ENCODE results near the gene MLANA. TPM values are rescaled to one million over a fixed set of nuclear protein-coding genes. Genes with fewer than 3 reads are reported as not detected.

MLANA gene
- total and polyA plus RNA-seq, 10 of the 15 experiments (the other 5 are each of a cell fraction or from before 2014, with no cell fraction given): 0.11 to 0.26 (median 0.13) TPM; not detected in 6

- no peaks in the 10 kb centered on the region for H4K20me1 ChIP-seq (ENCODE audit: control insufficient read depth, insufficient read depth)
- BruUV-seq (replicated peaks): no TSS peak
- ChIA-PET POLR2A (no interaction called here), CTCF (interaction anchor here (1.4 to 1.7 kb wide), 2 partner anchors 12 to 65 kb away, joined by 5 to 10 read pairs; no protein-coding TSS in a partner anchor), SMC1A (ENCODE audit: uncharacterized antibody, unreplicated experiment) (interaction anchor here (0.8 to 1.7 kb wide), 4 partner anchors 10 to 31 kb away, joined by 3 to 12 read pairs (median 3); no protein-coding TSS in a partner anchor), RAD21 (ENCODE audit: unreplicated experiment) (interaction anchor here (1.0 to 7.3 kb wide), 3 partner anchors 9 to 30 kb away, joined by 4 to 115 read pairs (median 10); no protein-coding TSS in a partner anchor)
- no peak overlapping the region for H3K4me3 ChIP-seq
- WGBS (ENCODE audit: insufficient coverage, insufficient replicate concordance, low lambda C conversion rate, missing lambda C conversion rate): 84% methylated on average over 4 of the region's 4 CpGs
- H3K9me3 ChIP-seq (replicated peaks; ENCODE audit: control insufficient read depth, insufficient read depth, low read length): no peaks in the 10 kb centered on the region
- FAIRE-seq: no peak
- in situ Hi-C loops (cut with MboI): no loop called here
- H2AFZ ChIP-seq (ENCODE audit: control insufficient read depth, low read depth, low read length): no peak overlapping the region
- no peak overlapping the region for H3K27ac ChIP-seq (ENCODE audit: control insufficient read depth, insufficient read depth)
- intact Hi-C loops (cut with micrococcal nuclease; ENCODE audit: unreplicated experiment): no loop called here
- no peak overlapping the region for H3K4me2 ChIP-seq (ENCODE audit: control insufficient read depth, insufficient read depth)
- H3K36me3 ChIP-seq (ENCODE audit: control insufficient read depth in 2 of 2, insufficient read depth in 2 of 2, low read length in 1 of 2): no peaks in the 10 kb centered on the region; a peak in 1 of 4 replicates
- no peak for DNase-seq (ENCODE audit: low read depth, low spot score)
- no peaks in the 10 kb centered on the region for H3K27me3 ChIP-seq (replicated peaks in 1 of 2; ENCODE audit: control insufficient read depth in 2 of 2, insufficient read depth in 2 of 2, low read length in 1 of 2)
- no peak for TF ChIP-seq CEBPZ (IDR thresholded peaks at IDR 0.05; ENCODE audit: low read depth, low read length)
- peak; percentile 74 for TF ChIP-seq JUNB (IDR thresholded peaks at IDR 0.05)
- TF ChIP-seq IKZF2 (IDR thresholded peaks at IDR 0.05): 0 out of 4 replicates have a peak, but pooled peaks of 1 of the 2 experiments have one; percentile 19
- peak; percentile 20; the same call in 1 of the 2 replicates for TF ChIP-seq RUNX3 (IDR thresholded peaks at IDR 0.05; ENCODE audit: low read length)
- ATAC-seq: peak; percentile 19; the same call in 2 of the 3 replicates
- H3K9ac ChIP-seq (ENCODE audit: control insufficient read depth, insufficient read depth, low read length): no peak overlapping the region
- 0 out of 2 replicates have a peak, but pooled peaks cover 3% of the 10 kb centered on the region for H3K4me1 ChIP-seq (ENCODE audit: control insufficient read depth, insufficient read depth, low read length)
- H3K79me2 ChIP-seq (ENCODE audit: control insufficient read depth, insufficient read depth, low read length): no peaks in the 10 kb centered on the region
Measured at GRCh38 chr9:5951686-5952211, 61.1 kb downstream of the MLANA start.
